GM21447 (cell line): ENCODE data around the gene SLC16A2.
"Not testable (repeated sequence)": the region's sequence is repeated elsewhere in the genome, so short reads cannot be mapped to it uniquely, and the experiment has no call there.

Experiments
- ATAC-seq: cut with Tn5 transposase; IDR thresholded peaks from one replicate; pipeline ENCODE4 v1.9.1; 2021; ENCODE audit not compliant: unreplicated experiment

SLC16A2 gene

GRCh38 chrX:74445099-74445498 is 23.8 kb downstream of the SLC16A2 start:
- no peak for ATAC-seq

GRCh38 chrX:74446876-74447275 is 25.6 kb downstream of the SLC16A2 start:
- ATAC-seq: no peak

GRCh38 chrX:74448669-74449068 is 27.4 kb downstream of the SLC16A2 start:
- ATAC-seq: no peak

GRCh38 chrX:74449322-74449936 is 28.1 kb downstream of the SLC16A2 start:
- ATAC-seq: no peak

GRCh38 chrX:74449937-74450330 is 28.6 kb downstream of the SLC16A2 start:
- ATAC-seq: no peak

GRCh38 chrX:74450803-74451449 is 29.6 kb downstream of the SLC16A2 start:
- no peak for ATAC-seq

GRCh38 chrX:74451450-74452198 is 30.3 kb downstream of the SLC16A2 start:
- no peak for ATAC-seq

GRCh38 chrX:74452199-74452481 is 30.8 kb downstream of the SLC16A2 start:
- no peak for ATAC-seq

GRCh38 chrX:74453178-74453577 is 31.9 kb downstream of the SLC16A2 start:
- no peak for ATAC-seq

- not testable (repeated sequence) for ATAC-seq
These were observed 32.9 kb downstream of the SLC16A2 start for GRCh38 chrX:74454233-74454632.

- no peak for ATAC-seq
These were observed 37.4 kb downstream of the SLC16A2 start for GRCh38 chrX:74458736-74459135.

- no peak for ATAC-seq
These were observed 40.1 kb downstream of the SLC16A2 start for GRCh38 chrX:74461384-74461783.

GRCh38 chrX:74464722-74465121 is 43.4 kb downstream of the SLC16A2 start:
- ATAC-seq: no peak

GRCh38 chrX:74465424-74465823 is 44.1 kb downstream of the SLC16A2 start:
- no peak for ATAC-seq

- no peak for ATAC-seq
These were observed 46.4 kb downstream of the SLC16A2 start for GRCh38 chrX:74467656-74468055.

- not testable (repeated sequence) for ATAC-seq
These were observed 51.8 kb downstream of the SLC16A2 start for GRCh38 chrX:74473116-74473515.

- ATAC-seq: no peak
These were observed 69.0 kb downstream of the SLC16A2 start for GRCh38 chrX:74490247-74490646.

- no peak for ATAC-seq
These were observed 71.5 kb downstream of the SLC16A2 start for GRCh38 chrX:74492720-74493201.

GRCh38 chrX:74493806-74494205 is 72.5 kb downstream of the SLC16A2 start:
- no peak for ATAC-seq

- no peak for ATAC-seq
These were observed 77.6 kb downstream of the SLC16A2 start for GRCh38 chrX:74498924-74499323.

GRCh38 chrX:74500067-74500466 is 78.8 kb downstream of the SLC16A2 start:
- no peak for ATAC-seq

- no peak for ATAC-seq
These were observed 79.3 kb downstream of the SLC16A2 start for GRCh38 chrX:74500555-74500954.
